ENCODE data around the gene RPS6KB1. TPM values are rescaled to one million over a fixed set of nuclear protein-coding genes. Genes with fewer than 3 reads are reported as not detected.
"Not testable (repeated sequence)": the region's sequence is repeated elsewhere in the genome, so short reads cannot be mapped to it uniquely, and the experiment has no call there.

Gene RPS6KB1
- 10 to 100 TPM; 36.0 to 43.3 (median 39.5) TPM for polyA plus RNA-seq (ENCODE audit: insufficient read length in 4 of 4)

- peak; percentile 97 to 99 (median 99) for DNase-seq (ENCODE audit: low read depth in 4 of 4, low spot score in 3 of 4)
Observed at GRCh38 chr17:59892924-59893675, at the start of gene RPS6KB1, which contains the start of gene TUBD1. TSS of gene RPS6KB1 (plus strand) at chr17:59893121. CDS start at chr17:59893185, 64 bp downstream. TSS of gene TUBD1 (minus strand) at chr17:59892943. CDS start at chr17:59891002, 1,941 bp downstream.

GRCh38 chr17:59844884-59845594 lies 47.9 kb upstream of the RPS6KB1 start:
- no peak for DNase-seq (ENCODE audit: low read depth in 4 of 4, low spot score in 3 of 4)

- no peak for DNase-seq (ENCODE audit: low read depth in 4 of 4, low spot score in 3 of 4)
Observed at GRCh38 chr17:59845595-59846393, 47.1 kb upstream of the RPS6KB1 start.

GRCh38 chr17:59846394-59847165 lies 46.3 kb upstream of the RPS6KB1 start:
- no peak for DNase-seq (ENCODE audit: low read depth in 4 of 4, low spot score in 3 of 4)

GRCh38 chr17:59848385-59848668 lies 44.6 kb upstream of the RPS6KB1 start:
- DNase-seq (ENCODE audit: low read depth in 4 of 4, low spot score in 3 of 4): no peak

GRCh38 chr17:59848778-59849177 lies 44.1 kb upstream of the RPS6KB1 start:
- no peak for DNase-seq (ENCODE audit: low read depth in 4 of 4, low spot score in 3 of 4)

- DNase-seq (ENCODE audit: low read depth in 4 of 4, low spot score in 3 of 4): not testable (repeated sequence)
Observed at GRCh38 chr17:59850311-59850710, 42.6 kb upstream of the RPS6KB1 start.

GRCh38 chr17:59851439-59852375 lies 41.2 kb upstream of the RPS6KB1 start:
- DNase-seq (ENCODE audit: low read depth in 4 of 4, low spot score in 3 of 4): no peak

GRCh38 chr17:59852847-59853167 lies 40.1 kb upstream of the RPS6KB1 start:
- DNase-seq (ENCODE audit: low read depth in 4 of 4, low spot score in 3 of 4): not testable (repeated sequence)

- no peak for DNase-seq (ENCODE audit: low read depth in 4 of 4, low spot score in 3 of 4)
Observed at GRCh38 chr17:59853168-59853918, 39.6 kb upstream of the RPS6KB1 start.

GRCh38 chr17:59853919-59854729 lies 38.8 kb upstream of the RPS6KB1 start:
- DNase-seq (ENCODE audit: low read depth in 4 of 4, low spot score in 3 of 4): not testable (repeated sequence)

- no peak for DNase-seq (ENCODE audit: low read depth in 4 of 4, low spot score in 3 of 4)
Observed at GRCh38 chr17:59856859-59857794, 35.8 kb upstream of the RPS6KB1 start.

- no peak for DNase-seq (ENCODE audit: low read depth in 4 of 4, low spot score in 3 of 4)
Observed at GRCh38 chr17:59858167-59858816, 34.6 kb upstream of the RPS6KB1 start.

- DNase-seq (ENCODE audit: low read depth in 4 of 4, low spot score in 3 of 4): no peak
Observed at GRCh38 chr17:59858932-59859331, 34.0 kb upstream of the RPS6KB1 start.

GRCh38 chr17:59859444-59860025 lies 33.4 kb upstream of the RPS6KB1 start:
- DNase-seq (ENCODE audit: low read depth in 4 of 4, low spot score in 3 of 4): no peak

- DNase-seq (ENCODE audit: low read depth in 4 of 4, low spot score in 3 of 4): no peak
Observed at GRCh38 chr17:59863616-59864015, 29.3 kb upstream of the RPS6KB1 start.
